ENCODE data around the gene FHIT.
"Not testable (repeated sequence)": the region's sequence is repeated elsewhere in the genome, so short reads cannot be mapped to it uniquely, and the experiment has no call there.

FHIT gene

DNA sequence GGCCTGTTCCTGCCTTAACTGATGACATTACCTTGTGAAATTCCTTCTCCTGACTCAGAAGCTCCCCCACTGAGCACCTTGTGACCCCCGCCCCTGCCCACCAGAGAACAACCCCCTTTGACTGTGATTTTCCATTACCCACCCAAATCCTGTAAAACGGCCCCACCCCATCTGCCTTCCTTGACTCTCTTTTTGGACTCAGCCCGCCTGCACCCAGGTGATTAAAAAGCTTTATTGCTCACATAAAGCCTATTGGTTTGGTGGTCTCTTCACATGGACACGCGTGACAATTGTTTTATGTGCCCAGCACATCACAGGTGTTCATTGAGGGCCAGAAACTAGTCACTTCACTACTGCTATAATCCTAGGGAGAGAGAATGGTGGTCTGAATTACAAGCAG is 1448.8 kb downstream of the FHIT start:
- H3K27ac ChIP-seq (ENCODE audit: low read depth, low read length); H3K36me3 ChIP-seq (ENCODE audit: control insufficient read depth in 1 of 2, insufficient read depth in 2 of 2, low read length in 2 of 2); H3K9ac ChIP-seq (ENCODE audit: low read depth in 1 of 2, low read length in 2 of 2): not testable (repeated sequence)

DNA sequence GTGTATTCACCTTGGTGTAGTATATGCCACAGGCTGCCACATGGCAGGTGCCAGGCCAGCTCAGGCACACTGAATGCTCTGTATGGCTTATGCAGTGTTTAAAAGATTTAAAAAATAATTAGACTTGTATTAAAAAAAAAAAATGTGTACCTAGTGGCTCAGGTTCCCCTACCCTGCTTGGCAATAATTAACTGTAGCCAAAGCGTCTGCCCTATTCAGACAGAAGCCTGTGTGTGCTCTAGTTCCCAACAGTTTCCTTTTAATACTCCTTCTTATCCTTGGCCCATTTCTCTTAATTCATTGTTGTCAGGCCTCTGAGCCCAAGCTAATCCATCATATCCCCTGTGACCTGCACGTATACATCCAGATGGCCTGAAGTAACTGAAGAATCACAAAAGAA is 1449.2 kb downstream of the FHIT start:
- Histone ChIP-seq H3K4me1 (ENCODE audit: control insufficient read depth in 1 of 2, insufficient read depth in 2 of 2, low read length in 2 of 2) (no peaks in the 10 kb centered on the region), H3K9me3 (ENCODE audit: control insufficient read depth in 1 of 2, low read length in 2 of 2) (no peaks in the 10 kb centered on the region), H3K27me3 (ENCODE audit: control insufficient read depth in 1 of 2, insufficient read depth in 2 of 2, low read length in 2 of 2) (no peaks in the 10 kb centered on the region), H3K4me3 (ENCODE audit: low read depth in 1 of 2, low read length in 2 of 2) (no peak overlapping the region), H3K9ac (ENCODE audit: low read depth in 1 of 2, low read length in 2 of 2) (no peak overlapping the region), H3K36me3 (ENCODE audit: control insufficient read depth in 1 of 2, insufficient read depth in 2 of 2, low read length in 2 of 2) (no peaks in the 10 kb centered on the region), H3K27ac (ENCODE audit: low read depth, low read length) (no peak overlapping the region)

More for the DNA sequence above, 1448.8 kb downstream of the FHIT start:
- not testable (repeated sequence) for H3K4me3 ChIP-seq (ENCODE audit: low read depth in 1 of 2, low read length in 2 of 2); H3K9me3 ChIP-seq (ENCODE audit: control insufficient read depth in 1 of 2, low read length in 2 of 2); H3K27me3 ChIP-seq (ENCODE audit: control insufficient read depth in 1 of 2, insufficient read depth in 2 of 2, low read length in 2 of 2); H3K4me1 ChIP-seq (ENCODE audit: control insufficient read depth in 1 of 2, insufficient read depth in 2 of 2, low read length in 2 of 2)

DNA sequence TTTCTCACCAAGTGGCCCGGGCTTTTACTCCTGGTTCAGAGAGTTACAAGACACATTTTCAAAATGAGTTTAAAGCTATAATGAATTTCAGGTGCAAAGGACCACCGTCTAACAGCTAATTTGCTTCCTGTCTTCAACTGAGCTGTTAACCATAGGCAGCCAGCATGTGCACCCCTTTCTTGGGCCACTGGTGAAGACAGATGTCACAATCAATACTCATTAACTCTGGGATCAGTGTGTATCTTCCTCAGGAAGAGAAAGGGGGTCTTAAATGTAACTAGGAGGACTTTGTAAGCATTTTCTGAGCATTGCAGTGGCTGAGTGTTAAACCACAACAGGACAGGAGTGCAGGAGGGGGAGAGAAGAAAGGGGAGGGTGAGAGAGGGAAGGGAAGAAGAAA is 1450.8 kb downstream of the FHIT start:
- H3K9me3 ChIP-seq (ENCODE audit: control insufficient read depth in 1 of 2, low read length in 2 of 2) = no peaks in the 10 kb centered on the region
- no peak overlapping the region for H3K27ac ChIP-seq (ENCODE audit: low read depth, low read length)
- no peaks in the 10 kb centered on the region for H3K4me1 ChIP-seq (ENCODE audit: control insufficient read depth in 1 of 2, insufficient read depth in 2 of 2, low read length in 2 of 2)
- H3K4me3 ChIP-seq (ENCODE audit: low read depth in 1 of 2, low read length in 2 of 2) = no peak overlapping the region
- no peak overlapping the region for H3K9ac ChIP-seq (ENCODE audit: low read depth in 1 of 2, low read length in 2 of 2)
- no peaks in the 10 kb centered on the region for H3K27me3 ChIP-seq (ENCODE audit: control insufficient read depth in 1 of 2, insufficient read depth in 2 of 2, low read length in 2 of 2)
- H3K36me3 ChIP-seq (ENCODE audit: control insufficient read depth in 1 of 2, insufficient read depth in 2 of 2, low read length in 2 of 2) = no peaks in the 10 kb centered on the region

DNA sequence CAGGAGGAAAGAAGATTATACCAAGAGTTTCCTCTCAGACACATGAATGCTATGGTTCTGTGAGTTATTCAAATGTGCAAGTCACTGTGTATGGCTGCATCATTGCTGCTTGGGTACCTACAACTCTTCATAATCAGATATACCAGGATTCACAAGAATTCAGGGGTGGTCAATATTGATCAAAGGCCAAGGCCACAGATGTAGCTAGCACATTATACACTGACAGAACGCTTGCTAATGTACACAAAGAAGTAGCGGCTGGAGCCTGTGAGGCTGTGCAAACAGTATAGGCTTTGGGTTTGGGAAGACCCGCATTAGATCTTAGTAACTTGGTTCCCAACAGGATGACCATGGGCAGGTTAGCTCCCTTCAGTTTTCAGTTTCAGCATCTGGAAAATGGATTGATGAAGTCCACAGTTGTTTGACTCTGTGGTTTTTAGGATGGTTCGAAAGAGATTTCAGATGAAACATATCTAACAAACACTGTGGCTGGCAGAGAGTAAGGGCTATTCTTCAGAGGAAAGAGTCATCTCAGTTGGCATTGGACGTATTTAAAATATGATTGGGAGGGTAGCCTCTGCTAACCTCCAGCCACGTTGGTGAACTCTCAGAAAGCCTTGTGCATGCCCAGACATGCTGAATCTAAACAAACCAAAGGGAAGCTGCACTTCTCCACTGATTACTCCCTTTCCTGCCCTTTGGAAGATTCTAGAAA is 1452.7 kb downstream of the FHIT start:
- no peaks in the 10 kb centered on the region for H3K4me1 ChIP-seq (ENCODE audit: control insufficient read depth in 1 of 2, insufficient read depth in 2 of 2, low read length in 2 of 2)
- H3K9ac ChIP-seq (ENCODE audit: low read depth in 1 of 2, low read length in 2 of 2) = no peak overlapping the region
- no peaks in the 10 kb centered on the region for H3K9me3 ChIP-seq (ENCODE audit: control insufficient read depth in 1 of 2, low read length in 2 of 2)
- H3K4me3 ChIP-seq (ENCODE audit: low read depth in 1 of 2, low read length in 2 of 2) = no peak overlapping the region
- H3K36me3 ChIP-seq (ENCODE audit: control insufficient read depth in 1 of 2, insufficient read depth in 2 of 2, low read length in 2 of 2) = no peaks in the 10 kb centered on the region
- no peaks in the 10 kb centered on the region for H3K27me3 ChIP-seq (ENCODE audit: control insufficient read depth in 1 of 2, insufficient read depth in 2 of 2, low read length in 2 of 2)
- no peak overlapping the region for H3K27ac ChIP-seq (ENCODE audit: low read depth, low read length)

DNA sequence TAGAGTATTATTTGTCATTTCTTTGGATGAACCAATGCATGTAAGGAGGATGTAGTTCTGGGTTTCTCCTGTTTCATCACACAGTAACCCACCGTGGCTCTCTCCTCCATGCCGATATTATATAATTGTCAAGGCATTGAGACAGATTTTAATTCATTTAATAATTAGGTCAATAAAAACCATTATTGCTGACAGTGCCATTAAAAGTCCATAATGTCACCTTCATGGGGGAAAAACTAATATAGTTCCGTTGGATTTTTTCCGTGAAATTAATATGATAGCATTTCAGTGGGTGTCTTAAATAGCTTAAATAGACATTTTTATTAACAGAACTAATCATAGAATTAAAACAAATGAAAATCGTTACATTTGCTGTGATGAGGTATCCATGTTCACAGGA is 1453.7 kb downstream of the FHIT start:
- no peaks in the 10 kb centered on the region for H3K36me3 ChIP-seq (ENCODE audit: control insufficient read depth in 1 of 2, insufficient read depth in 2 of 2, low read length in 2 of 2)
- H3K9me3 ChIP-seq (ENCODE audit: control insufficient read depth in 1 of 2, low read length in 2 of 2) = no peaks in the 10 kb centered on the region
- H3K4me3 ChIP-seq (ENCODE audit: low read depth in 1 of 2, low read length in 2 of 2) = no peak overlapping the region
- no peak overlapping the region for H3K9ac ChIP-seq (ENCODE audit: low read depth in 1 of 2, low read length in 2 of 2)
- no peaks in the 10 kb centered on the region for H3K27me3 ChIP-seq (ENCODE audit: control insufficient read depth in 1 of 2, insufficient read depth in 2 of 2, low read length in 2 of 2)
- no peak overlapping the region for H3K27ac ChIP-seq (ENCODE audit: low read depth, low read length)
- H3K4me1 ChIP-seq (ENCODE audit: control insufficient read depth in 1 of 2, insufficient read depth in 2 of 2, low read length in 2 of 2) = no peaks in the 10 kb centered on the region

DNA sequence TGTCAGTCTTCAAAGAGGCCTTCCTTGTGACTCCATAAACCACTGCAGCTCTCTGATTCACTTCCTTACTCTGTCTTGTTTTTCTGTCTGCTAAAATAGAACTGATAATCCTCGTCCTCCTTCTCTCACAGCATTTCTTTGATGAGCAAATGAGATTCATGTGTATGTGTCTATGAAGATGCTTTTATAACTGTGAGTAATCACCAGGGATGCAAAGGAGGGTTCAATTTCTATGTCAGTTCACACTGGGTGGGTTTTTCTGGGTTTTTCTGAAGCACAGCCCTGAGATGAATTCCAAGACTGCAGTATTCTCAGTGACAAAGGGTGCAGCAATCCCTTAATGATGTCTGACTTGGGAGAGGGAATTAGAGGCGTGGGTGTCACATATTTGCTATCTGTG is 1454.8 kb downstream of the FHIT start:
- H3K27ac ChIP-seq (ENCODE audit: low read depth, low read length) = no peak overlapping the region
- H3K36me3 ChIP-seq (ENCODE audit: control insufficient read depth in 1 of 2, insufficient read depth in 2 of 2, low read length in 2 of 2) = no peaks in the 10 kb centered on the region
- no peaks in the 10 kb centered on the region for H3K27me3 ChIP-seq (ENCODE audit: control insufficient read depth in 1 of 2, insufficient read depth in 2 of 2, low read length in 2 of 2)
- no peaks in the 10 kb centered on the region for H3K9me3 ChIP-seq (ENCODE audit: control insufficient read depth in 1 of 2, low read length in 2 of 2)
- H3K9ac ChIP-seq (ENCODE audit: low read depth in 1 of 2, low read length in 2 of 2) = no peak overlapping the region
- no peak overlapping the region for H3K4me3 ChIP-seq (ENCODE audit: low read depth in 1 of 2, low read length in 2 of 2)
- no peaks in the 10 kb centered on the region for H3K4me1 ChIP-seq (ENCODE audit: control insufficient read depth in 1 of 2, insufficient read depth in 2 of 2, low read length in 2 of 2)

DNA sequence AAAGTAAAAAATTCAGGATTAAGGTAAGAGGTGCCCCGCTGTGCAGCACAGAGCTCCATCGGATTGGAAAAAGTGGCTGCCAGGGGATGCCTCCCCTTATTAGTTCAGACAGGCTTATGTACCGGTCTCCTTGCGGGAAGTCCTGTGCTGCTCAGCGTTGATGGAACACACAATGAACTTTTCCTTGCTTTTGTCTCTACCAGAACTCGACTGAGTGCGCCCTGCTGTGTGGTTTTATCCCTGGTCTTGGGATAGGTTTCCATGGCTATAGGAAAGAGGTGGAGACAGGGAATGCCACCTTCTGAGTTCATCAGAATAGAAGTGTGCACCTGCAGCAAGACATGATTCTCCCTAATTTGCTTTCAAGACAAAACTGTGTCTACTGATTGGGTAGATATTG is 1455.5 kb downstream of the FHIT start:
- no peaks in the 10 kb centered on the region for H3K9me3 ChIP-seq (ENCODE audit: control insufficient read depth in 1 of 2, low read length in 2 of 2)
- no peak overlapping the region for H3K9ac ChIP-seq (ENCODE audit: low read depth in 1 of 2, low read length in 2 of 2)
- no peaks in the 10 kb centered on the region for H3K4me1 ChIP-seq (ENCODE audit: control insufficient read depth in 1 of 2, insufficient read depth in 2 of 2, low read length in 2 of 2)
- H3K4me3 ChIP-seq (ENCODE audit: low read depth in 1 of 2, low read length in 2 of 2) = no peak overlapping the region
- H3K36me3 ChIP-seq (ENCODE audit: control insufficient read depth in 1 of 2, insufficient read depth in 2 of 2, low read length in 2 of 2) = no peaks in the 10 kb centered on the region
- H3K27me3 ChIP-seq (ENCODE audit: control insufficient read depth in 1 of 2, insufficient read depth in 2 of 2, low read length in 2 of 2) = no peaks in the 10 kb centered on the region
- H3K27ac ChIP-seq (ENCODE audit: low read depth, low read length) = no peak overlapping the region

DNA sequence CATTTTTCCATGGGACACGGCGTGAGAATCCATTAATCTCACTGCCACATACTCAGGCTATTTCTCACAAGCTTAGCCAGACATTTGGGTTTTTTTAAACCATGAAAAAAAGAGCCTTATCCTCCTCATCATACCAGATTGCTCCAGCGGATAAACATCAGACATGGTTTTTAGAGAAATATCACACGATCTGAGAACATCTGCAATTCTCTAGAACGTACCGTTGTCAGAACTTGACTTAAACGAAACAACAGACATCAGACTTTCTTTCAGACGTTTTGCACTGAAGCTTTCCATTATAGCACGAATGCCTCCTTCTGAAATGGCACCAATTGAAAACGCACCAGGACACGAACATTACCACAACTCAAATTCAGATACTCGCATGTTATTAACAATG is 1457.3 kb downstream of the FHIT start:
- Histone ChIP-seq H3K36me3 (ENCODE audit: control insufficient read depth in 1 of 2, insufficient read depth in 2 of 2, low read length in 2 of 2) (no peaks in the 10 kb centered on the region), H3K9ac (ENCODE audit: low read depth in 1 of 2, low read length in 2 of 2) (no peak overlapping the region), H3K4me1 (ENCODE audit: control insufficient read depth in 1 of 2, insufficient read depth in 2 of 2, low read length in 2 of 2) (no peaks in the 10 kb centered on the region), H3K4me3 (ENCODE audit: low read depth in 1 of 2, low read length in 2 of 2) (no peak overlapping the region), H3K27me3 (ENCODE audit: control insufficient read depth in 1 of 2, insufficient read depth in 2 of 2, low read length in 2 of 2) (no peaks in the 10 kb centered on the region), H3K9me3 (ENCODE audit: control insufficient read depth in 1 of 2, low read length in 2 of 2) (no peaks in the 10 kb centered on the region), H3K27ac (ENCODE audit: low read depth, low read length) (no peak overlapping the region)

DNA sequence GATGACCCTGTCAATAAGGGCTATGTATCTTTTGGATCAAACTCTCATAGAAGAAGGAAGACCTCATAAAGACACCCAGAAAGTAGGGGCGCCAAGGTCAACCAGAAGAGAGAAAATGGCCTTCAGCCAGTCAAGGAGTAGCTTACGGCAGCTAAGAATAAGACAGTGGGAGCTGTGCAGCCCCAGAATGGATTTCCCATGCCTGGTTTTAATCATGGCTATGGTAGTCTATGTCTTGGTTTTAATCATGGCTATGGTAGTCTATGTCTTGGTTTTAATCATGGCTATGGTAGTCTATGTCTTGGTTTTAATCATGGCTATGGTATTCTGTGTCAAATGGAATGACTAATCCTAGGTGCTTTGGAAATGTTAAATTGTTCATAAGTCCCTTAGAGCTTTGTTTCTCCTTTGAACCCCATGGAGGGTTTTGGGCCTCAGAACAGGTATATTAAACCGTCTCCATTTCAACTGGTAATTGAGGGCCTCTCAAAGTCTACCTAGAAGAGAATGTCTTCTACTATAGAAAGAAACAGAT is 1459.4 kb downstream of the FHIT start:
- H3K27ac ChIP-seq (ENCODE audit: low read depth, low read length) = no peak overlapping the region
- no peaks in the 10 kb centered on the region for H3K27me3 ChIP-seq (ENCODE audit: control insufficient read depth in 1 of 2, insufficient read depth in 2 of 2, low read length in 2 of 2)
- no peak overlapping the region for H3K9ac ChIP-seq (ENCODE audit: low read depth in 1 of 2, low read length in 2 of 2)
- H3K4me3 ChIP-seq (ENCODE audit: low read depth in 1 of 2, low read length in 2 of 2) = no peak overlapping the region
- H3K9me3 ChIP-seq (ENCODE audit: control insufficient read depth in 1 of 2, low read length in 2 of 2) = no peaks in the 10 kb centered on the region
- no peaks in the 10 kb centered on the region for H3K36me3 ChIP-seq (ENCODE audit: control insufficient read depth in 1 of 2, insufficient read depth in 2 of 2, low read length in 2 of 2)
- H3K4me1 ChIP-seq (ENCODE audit: control insufficient read depth in 1 of 2, insufficient read depth in 2 of 2, low read length in 2 of 2) = no peaks in the 10 kb centered on the region

DNA sequence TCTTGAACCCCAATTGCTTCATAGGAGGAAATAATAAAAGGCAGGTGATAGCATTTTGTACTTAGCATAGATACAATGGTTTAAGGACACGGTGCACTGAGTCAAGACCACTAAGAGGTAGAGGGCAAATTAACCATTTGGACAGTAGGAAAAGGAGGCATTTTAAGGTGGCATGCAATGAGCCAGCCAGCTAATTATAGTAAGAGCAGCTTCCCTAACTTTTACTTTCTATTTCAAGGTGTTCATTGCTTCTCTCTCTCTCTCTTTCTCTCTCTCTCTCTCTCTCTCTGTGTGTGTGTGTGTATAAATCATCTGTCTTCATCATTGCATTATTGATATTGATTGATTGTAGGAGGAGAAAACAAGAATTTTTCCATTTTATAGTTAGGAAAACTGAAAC is 1461.0 kb downstream of the FHIT start:
- H3K27ac ChIP-seq (ENCODE audit: low read depth, low read length) = no peak overlapping the region

More for the DNA sequence above, 1461.0 kb downstream of the FHIT start:
- H3K4me3 ChIP-seq (ENCODE audit: low read depth in 1 of 2, low read length in 2 of 2) = no peak overlapping the region
- no peaks in the 10 kb centered on the region for H3K27me3 ChIP-seq (ENCODE audit: control insufficient read depth in 1 of 2, insufficient read depth in 2 of 2, low read length in 2 of 2)
- no peaks in the 10 kb centered on the region for H3K9me3 ChIP-seq (ENCODE audit: control insufficient read depth in 1 of 2, low read length in 2 of 2)
- no peaks in the 10 kb centered on the region for H3K4me1 ChIP-seq (ENCODE audit: control insufficient read depth in 1 of 2, insufficient read depth in 2 of 2, low read length in 2 of 2)
- no peaks in the 10 kb centered on the region for H3K36me3 ChIP-seq (ENCODE audit: control insufficient read depth in 1 of 2, insufficient read depth in 2 of 2, low read length in 2 of 2)
- no peak overlapping the region for H3K9ac ChIP-seq (ENCODE audit: low read depth in 1 of 2, low read length in 2 of 2)

All from duodenal mucosa (tissue), 2 donors.